Left lung (tissue), 10 donors: ENCODE measurements around the gene GBP5. TPM values are rescaled to one million over a fixed set of nuclear protein-coding genes. Genes with fewer than 3 reads are reported as not detected.
"Not testable (repeated sequence)": the region's sequence is repeated elsewhere in the genome, so short reads cannot be mapped to it uniquely, and the experiment has no call there.

Source experiments
- ATAC-seq: fragments of 200-7000 bp; cut with Tn5 transposase; one replicate; pipeline ENCODE4 v1.9.1; 2020; ENCODE audit warnings: moderate library complexity
- DNase-seq, 4 donors: peaks; one replicate each; pipeline ENCODE4 v3.0.0-alpha.2; 2013 to 2020
- H3K27ac ChIP-seq, 2 donors: fragments of 200-600 bp; sonication (generic) in 1 of 2; one replicate each; pipeline versions ENCODE4 v1.5.0 to v1.8.0; 2020 to 2021
- H3K27me3 ChIP-seq, 2 donors: fragments of 200-600 bp; sonication (generic) in 1 of 2; one replicate each; pipeline versions ENCODE4 v1.5.0 to v1.8.0; 2020 to 2021
- H3K36me3 ChIP-seq, 2 donors: fragments of 200-600 bp; sonication (generic) in 1 of 2; one replicate each; pipeline versions ENCODE4 v1.5.0 to v1.8.0; 2020 to 2021
- H3K4me1 ChIP-seq, 2 donors: fragments of 200-600 bp; one replicate each; pipeline ENCODE4 v1.8.0; 2021
- H3K4me3 ChIP-seq, 2 donors: fragments of 200-600 bp; sonication (generic) in 1 of 2; one replicate each; pipeline versions ENCODE4 v1.5.0 to v1.8.0; 2020 to 2021; ENCODE audit warnings: mild to moderate bottlenecking in 1 of 2
- H3K9me3 ChIP-seq, 2 donors: fragments of 200-600 bp; sonication (generic) in 1 of 2; one replicate each; pipeline versions ENCODE4 v1.5.0 to v1.8.0; 2020 to 2021
- intact Hi-C, 2 donors: fragments of 100-400 bp; cut with DNase I; formaldehyde crosslinking; loops; one replicate each; pipeline versions ENCODE4 v1.11.2 to v1.14.2; 2022
- polyA plus RNA-seq, 6 donors: library from polyadenylated mRNA; unstranded; fragments of 120-200 nt; gene quantifications; one replicate each; pipeline ENCODE4 v1.2.1, GENCODE V29; 2013; ENCODE audit not compliant: insufficient read length in 6 of 6
- total RNA-seq, 2 donors: library from RNA; stranded (reverse); fragmentation: NEBNext Ultra II Directional; extraction: Animal tissue kit (Norgen Biotek cat#: 25700); gene quantifications; one replicate each; pipeline ENCODE4 v1.2.1, GENCODE V29; 2021
- TF ChIP-seq, protein P1 (sequence below), 2 donors: fragments of 200-600 bp; sonication (generic) in 1 of 2; IDR thresholded peaks; one replicate each; pipeline versions ENCODE4 v1.5.0 to v1.8.0; 2021; ENCODE audit warnings: antibody characterized with exemption in 2 of 2
- donor health status: DM: no; HTN: yes; CAD: no.
- donor health status: DM: no; HTN: no; CAD: no.

GBP5 gene
- total and polyA plus RNA-seq, 8 donors = 0.55 to 17.4 (median 1.4) TPM

DNA sequence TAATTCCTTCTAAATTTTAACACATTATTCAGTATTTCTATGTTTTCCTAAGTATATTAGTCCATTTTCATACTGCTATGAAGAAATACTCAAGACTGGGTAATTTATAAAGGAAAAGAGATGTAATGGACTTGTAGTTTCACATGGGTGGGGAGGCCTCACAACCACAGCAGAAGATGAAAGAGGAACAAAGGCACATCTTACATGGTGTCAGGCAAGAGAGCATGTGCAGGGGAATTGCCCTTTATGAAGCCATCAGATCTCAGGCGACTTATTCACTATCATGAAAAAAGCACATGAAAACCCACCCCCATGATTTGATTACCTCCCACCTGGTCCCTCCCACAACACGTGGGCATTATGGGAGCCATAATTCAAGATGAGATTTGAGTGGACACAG is 15.6 kb downstream of the GBP5 start:
- Histone ChIP-seq H3K9me3 (peaks cover 0 to 4% of the 10 kb centered on the region in 2 donors), H3K36me3 (no peaks in the 10 kb centered on the region), H3K4me1 (peaks cover 0 to 31% of the 10 kb centered on the region in 2 donors), H3K27me3 (no peaks in the 10 kb centered on the region), H3K4me3 (no peak overlapping the region), H3K27ac (no peak overlapping the region)
- TF ChIP-seq, protein P1, sequence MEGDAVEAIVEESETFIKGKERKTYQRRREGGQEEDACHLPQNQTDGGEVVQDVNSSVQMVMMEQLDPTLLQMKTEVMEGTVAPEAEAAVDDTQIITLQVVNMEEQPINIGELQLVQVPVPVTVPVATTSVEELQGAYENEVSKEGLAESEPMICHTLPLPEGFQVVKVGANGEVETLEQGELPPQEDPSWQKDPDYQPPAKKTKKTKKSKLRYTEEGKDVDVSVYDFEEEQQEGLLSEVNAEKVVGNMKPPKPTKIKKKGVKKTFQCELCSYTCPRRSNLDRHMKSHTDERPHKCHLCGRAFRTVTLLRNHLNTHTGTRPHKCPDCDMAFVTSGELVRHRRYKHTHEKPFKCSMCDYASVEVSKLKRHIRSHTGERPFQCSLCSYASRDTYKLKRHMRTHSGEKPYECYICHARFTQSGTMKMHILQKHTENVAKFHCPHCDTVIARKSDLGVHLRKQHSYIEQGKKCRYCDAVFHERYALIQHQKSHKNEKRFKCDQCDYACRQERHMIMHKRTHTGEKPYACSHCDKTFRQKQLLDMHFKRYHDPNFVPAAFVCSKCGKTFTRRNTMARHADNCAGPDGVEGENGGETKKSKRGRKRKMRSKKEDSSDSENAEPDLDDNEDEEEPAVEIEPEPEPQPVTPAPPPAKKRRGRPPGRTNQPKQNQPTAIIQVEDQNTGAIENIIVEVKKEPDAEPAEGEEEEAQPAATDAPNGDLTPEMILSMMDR (IDR thresholded peaks at IDR 0.05) = no peak
- DNase-seq (no peak), ATAC-seq (no peak)
- intact Hi-C loops = no loop called here

DNA sequence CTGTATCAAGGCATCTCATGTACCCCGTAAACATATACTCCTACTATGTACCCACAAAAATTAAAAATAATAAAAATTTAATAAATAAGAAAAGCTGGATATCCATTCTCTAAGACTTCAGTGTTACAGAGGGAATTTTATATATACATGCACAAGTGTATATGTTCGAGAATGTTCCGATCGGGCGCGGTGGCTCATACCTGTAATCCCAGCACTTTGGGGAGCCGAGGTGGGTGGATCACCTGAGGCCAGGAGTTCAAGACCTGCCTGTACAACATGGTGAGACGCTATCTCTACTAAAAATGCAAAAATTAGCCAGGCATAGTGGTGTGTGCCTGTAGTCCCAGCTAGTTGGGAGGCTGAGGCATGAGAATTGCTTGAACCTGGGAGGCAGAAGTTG is 17.1 kb downstream of the GBP5 start:
- ATAC-seq, H3K27me3 ChIP-seq, DNase-seq, H3K9me3 ChIP-seq, H3K27ac ChIP-seq, intact Hi-C loops, H3K36me3 ChIP-seq, H3K4me3 ChIP-seq: not testable (repeated sequence)
- H3K4me1 ChIP-seq = peaks cover 0 to 16% of the 10 kb centered on the region in 2 donors

DNA sequence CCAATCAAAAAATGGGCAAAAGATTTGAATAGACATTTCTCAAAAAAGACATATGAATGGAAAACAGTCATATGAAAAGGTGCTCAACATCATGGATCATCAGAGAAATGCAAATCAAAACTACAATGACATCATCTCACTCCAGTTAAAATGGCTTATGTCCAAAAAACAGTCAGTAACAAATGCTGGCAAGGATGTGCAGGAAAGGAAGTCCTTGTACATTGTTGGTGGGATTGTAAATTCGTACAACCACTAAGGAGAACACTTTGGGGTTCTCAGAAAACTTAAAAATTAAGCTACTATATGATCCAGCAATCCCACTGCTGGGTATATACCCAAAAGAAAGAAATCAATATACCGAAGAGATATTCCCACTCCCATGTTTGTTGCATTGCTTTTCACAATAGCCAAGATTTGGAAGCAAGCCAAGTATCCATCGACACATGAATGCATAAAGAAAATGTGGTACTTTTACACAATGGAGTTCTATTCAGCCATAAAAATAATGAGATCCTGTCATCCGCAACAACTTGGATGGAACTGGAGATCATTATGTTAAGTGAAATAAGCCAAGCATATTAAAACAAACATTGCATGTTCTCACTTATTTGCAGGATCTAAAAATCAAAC is 17.9 kb downstream of the GBP5 start:
- H3K4me1 ChIP-seq = peaks cover 0 to 8% of the 10 kb centered on the region in 2 donors
- H3K4me3 ChIP-seq = no peak overlapping the region
- H3K27me3 ChIP-seq = no peaks in the 10 kb centered on the region
- intact Hi-C loops = no loop called here
- H3K9me3 ChIP-seq = peaks cover 0 to 8% of the 10 kb centered on the region in 2 donors
- TF ChIP-seq, protein P1 (IDR thresholded peaks at IDR 0.05) = no peak
- no peak overlapping the region for H3K27ac ChIP-seq
- ATAC-seq (no peak), DNase-seq (peak in 1 of 4 donors; percentile 14)
- no peaks in the 10 kb centered on the region for H3K36me3 ChIP-seq

DNA sequence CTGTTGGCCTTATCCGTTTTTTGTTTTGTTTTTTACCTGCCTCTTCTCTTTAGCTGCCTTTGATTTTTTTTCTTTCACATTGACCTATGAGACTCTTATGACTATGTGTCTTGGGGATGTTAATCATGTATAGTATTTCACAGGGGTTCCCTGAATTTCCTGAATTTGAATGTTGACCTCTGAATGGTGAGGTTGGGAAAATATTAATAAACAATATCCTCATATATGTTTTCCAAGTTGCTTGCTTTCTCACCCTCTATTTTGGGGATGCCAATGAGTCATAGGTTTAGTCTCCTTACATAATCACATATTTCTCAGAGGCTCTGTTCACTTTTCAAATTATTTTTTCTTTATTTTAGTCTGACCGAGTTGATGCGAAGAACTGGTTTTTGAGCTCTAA is 29.6 kb downstream of the GBP5 start:
- TF ChIP-seq, protein P1 (IDR thresholded peaks at IDR 0.05) = no peak
- ATAC-seq (no peak), DNase-seq (no peak)
- intact Hi-C loops = no loop called here
- H3K36me3 ChIP-seq = no peaks in the 10 kb centered on the region
- no peak overlapping the region for H3K4me3 ChIP-seq
- H3K27ac ChIP-seq = no peak overlapping the region
- H3K4me1 ChIP-seq = no peaks in the 10 kb centered on the region
- no peaks in the 10 kb centered on the region for H3K27me3 ChIP-seq
- H3K9me3 ChIP-seq = no peaks in the 10 kb centered on the region

Other genes with a start within 250 kb of the GBP5 start
- gene GBP3, start 250.0 kb downstream of the GBP5 start, total RNA-seq = 10 to 100 TPM; 31.0 to 32.6 TPM
- 10 to 100 TPM in 4 of 6 donors, 1 to 10 TPM in 2; 8.5 to 21.2 (median 12.0) TPM for gene GBP3, start 250.0 kb downstream of the GBP5 start, polyA plus RNA-seq
- gene GBP1, start 207.7 kb downstream of the GBP5 start, total RNA-seq = 10 to 100 TPM; 51.3 to 64.3 TPM
- gene GBP1, start 207.7 kb downstream of the GBP5 start, polyA plus RNA-seq = 10 to 100 TPM; 38.7 to 55.3 (median 44.1) TPM
- gene GBP2, start 146.7 kb downstream of the GBP5 start, total RNA-seq = 10 to 100 TPM; 36.3 to 67.2 TPM
- gene GBP2, start 146.7 kb downstream of the GBP5 start, polyA plus RNA-seq = 1 to 10 TPM; 2.8 to 7.1 (median 4.1) TPM
- gene GBP7, start 96.9 kb downstream of the GBP5 start, total RNA-seq = under 1 TPM in 1 of 2 donors, not detected in 1; 0.09 TPM
- under 1 TPM; 0.09 to 0.39 (median 0.19) TPM for gene GBP7, start 96.9 kb downstream of the GBP5 start, polyA plus RNA-seq
- 10 to 100 TPM; 13.4 to 30.3 TPM for gene GBP4, start 73.9 kb downstream of the GBP5 start, total RNA-seq
- gene GBP4, start 73.9 kb downstream of the GBP5 start, polyA plus RNA-seq = 10 to 100 TPM; 12.9 to 25.1 (median 19.5) TPM
- 1 to 10 TPM in 1 of 2 donors, under 1 TPM in 1; 0.73 to 1.3 TPM for gene GBP6, start 91.2 kb upstream of the GBP5 start, total RNA-seq
- 1 to 10 TPM in 1 of 6 donors, under 1 TPM in 5; 0.26 to 1.3 (median 0.55) TPM for gene GBP6, start 91.2 kb upstream of the GBP5 start, polyA plus RNA-seq